ENCODE measurements around the gene KDM4C. TPM values are rescaled to one million over a fixed set of nuclear protein-coding genes. Genes with fewer than 3 reads are reported as not detected.
"Not testable (repeated sequence)": the region's sequence is repeated elsewhere in the genome, so short reads cannot be mapped to it uniquely, and the experiment has no call there.

KDM4C gene
- total RNA-seq, 4 donors from 2014 or later = 52.1 to 83.6 (median 65.5) TPM

GRCh38 chr9:6735422-6735821 lies 22.4 kb upstream of the KDM4C start:
- H3K4me3 ChIP-seq (replicated peaks in 1 of 3) = no peak overlapping the region
- WGBS, 2 donors = 91 to 95% methylated on average over 3 of the region's 3 CpGs
- H3K27ac ChIP-seq = no peak overlapping the region
- H3K9me3 ChIP-seq = no peaks in the 10 kb centered on the region
- DNase-seq = no peak
- H3K4me1 ChIP-seq = no peaks in the 10 kb centered on the region
- TF ChIP-seq POLR2A (IDR thresholded peaks at IDR 0.05) = no peak
- TF ChIP-seq, protein P1, sequence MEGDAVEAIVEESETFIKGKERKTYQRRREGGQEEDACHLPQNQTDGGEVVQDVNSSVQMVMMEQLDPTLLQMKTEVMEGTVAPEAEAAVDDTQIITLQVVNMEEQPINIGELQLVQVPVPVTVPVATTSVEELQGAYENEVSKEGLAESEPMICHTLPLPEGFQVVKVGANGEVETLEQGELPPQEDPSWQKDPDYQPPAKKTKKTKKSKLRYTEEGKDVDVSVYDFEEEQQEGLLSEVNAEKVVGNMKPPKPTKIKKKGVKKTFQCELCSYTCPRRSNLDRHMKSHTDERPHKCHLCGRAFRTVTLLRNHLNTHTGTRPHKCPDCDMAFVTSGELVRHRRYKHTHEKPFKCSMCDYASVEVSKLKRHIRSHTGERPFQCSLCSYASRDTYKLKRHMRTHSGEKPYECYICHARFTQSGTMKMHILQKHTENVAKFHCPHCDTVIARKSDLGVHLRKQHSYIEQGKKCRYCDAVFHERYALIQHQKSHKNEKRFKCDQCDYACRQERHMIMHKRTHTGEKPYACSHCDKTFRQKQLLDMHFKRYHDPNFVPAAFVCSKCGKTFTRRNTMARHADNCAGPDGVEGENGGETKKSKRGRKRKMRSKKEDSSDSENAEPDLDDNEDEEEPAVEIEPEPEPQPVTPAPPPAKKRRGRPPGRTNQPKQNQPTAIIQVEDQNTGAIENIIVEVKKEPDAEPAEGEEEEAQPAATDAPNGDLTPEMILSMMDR (IDR thresholded peaks at IDR 0.05) = no peak
- H3K36me3 ChIP-seq = no peaks in the 10 kb centered on the region
- H3K27me3 ChIP-seq = no peaks in the 10 kb centered on the region
- intact Hi-C loops (cut with DNase I) = no loop called here

DNA sequence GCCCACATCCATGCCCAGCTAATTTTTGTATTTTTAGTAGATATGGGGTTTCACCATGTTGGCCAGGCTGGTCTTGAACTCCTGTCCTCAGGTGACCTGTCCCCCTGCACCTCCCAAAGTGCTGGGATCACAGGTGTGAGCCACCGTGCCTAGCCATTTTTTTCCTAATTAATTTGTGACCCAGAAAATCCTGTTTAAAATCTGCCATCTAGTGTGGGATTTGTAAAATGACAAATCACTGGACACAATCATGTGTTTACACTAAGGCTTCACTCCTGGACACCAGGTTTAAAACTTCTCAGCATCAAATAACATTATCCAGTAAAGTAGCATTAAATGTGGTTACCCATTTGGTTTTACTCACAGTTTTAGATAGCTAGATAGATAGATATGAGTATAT lies 18.6 kb upstream of the KDM4C start:
- DNase-seq = no peak
- Histone ChIP-seq H3K9me3 (no peaks in the 10 kb centered on the region), H3K27me3 (no peaks in the 10 kb centered on the region), H3K4me1 (no peaks in the 10 kb centered on the region), H3K36me3 (no peaks in the 10 kb centered on the region), H3K27ac (no peak overlapping the region), H3K4me3 (replicated peaks in 1 of 3) (no peak overlapping the region)
- TF ChIP-seq, protein P1 (IDR thresholded peaks at IDR 0.05) = peak in 2 of 6 experiments; percentile 17 to 33
- no peak for TF ChIP-seq POLR2A (IDR thresholded peaks at IDR 0.05)
- 15 to 25% methylated on average over 1 of the region's 1 CpG for WGBS, 2 donors
- intact Hi-C loops (cut with DNase I) = no loop called here

GRCh38 chr9:6748861-6749260 lies 8.9 kb upstream of the KDM4C start:
- H3K36me3 ChIP-seq; H3K4me1 ChIP-seq; H3K27me3 ChIP-seq; H3K4me3 ChIP-seq (replicated peaks in 1 of 3); H3K27ac ChIP-seq; intact Hi-C loops (cut with DNase I); DNase-seq; H3K9me3 ChIP-seq: not testable (repeated sequence)
- WGBS, 2 donors = 94 to 99% methylated on average over 9 of the region's 9 CpGs

DNA sequence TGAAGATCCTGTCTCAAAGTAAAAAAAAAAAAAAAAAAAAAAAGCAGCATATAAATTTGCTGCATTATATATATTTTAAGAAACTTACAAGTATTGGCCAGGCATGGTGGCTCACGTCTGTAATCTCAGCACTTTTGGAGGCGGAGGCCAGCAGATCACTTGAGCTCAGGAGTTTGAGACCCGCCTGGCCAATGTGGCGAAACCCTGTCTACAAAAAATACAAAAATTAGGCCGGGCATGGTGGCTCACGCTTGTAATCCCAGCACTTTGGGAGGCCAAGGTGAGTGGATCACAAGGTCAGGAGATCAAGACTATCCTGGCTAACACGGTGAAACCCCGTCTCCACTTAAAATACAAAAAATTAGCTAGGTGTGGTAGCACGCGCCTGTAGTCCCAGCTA lies 2.9 kb upstream of the KDM4C start:
- not testable (repeated sequence) for H3K4me1 ChIP-seq; DNase-seq; H3K27ac ChIP-seq; H3K36me3 ChIP-seq; H3K4me3 ChIP-seq (replicated peaks in 1 of 3); H3K9me3 ChIP-seq; H3K27me3 ChIP-seq
- intact Hi-C loops (cut with DNase I) = loop anchor here (5.0 kb wide), 1 partner anchor 343 kb away; the partner anchor contains the start of gene UHRF2
- 92% methylated on average over 10 of the region's 10 CpGs for WGBS, 2 donors

DNA sequence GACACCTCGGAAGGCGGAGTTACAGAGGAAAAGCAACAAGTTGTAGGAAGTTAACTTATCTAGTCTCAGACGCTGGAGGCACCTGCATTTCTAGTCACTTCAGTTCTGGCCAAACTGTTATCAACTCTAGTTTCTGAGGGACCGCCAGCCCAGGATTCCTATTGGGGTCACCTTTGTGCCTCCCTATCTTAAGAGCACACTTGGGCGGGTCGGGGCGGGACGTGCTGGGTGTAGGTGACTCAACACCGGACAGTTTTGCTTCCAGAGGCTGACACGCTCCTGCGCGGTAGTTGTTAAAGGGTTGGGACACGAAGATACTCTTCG lies 679 bp upstream of the KDM4C start:
- no peaks in the 10 kb centered on the region for H3K27me3 ChIP-seq
- H3K4me3 ChIP-seq (replicated peaks in 1 of 3) = peak overlapping the region in 2 of 3 donors; percentile 90 to 98
- H3K27ac ChIP-seq = peak overlapping the region; percentile 93 to 99 (median 98)
- TF ChIP-seq, protein P1 (IDR thresholded peaks at IDR 0.05) = peak in 1 of 6 experiments; percentile 1
- no peak for TF ChIP-seq POLR2A (IDR thresholded peaks at IDR 0.05)
- 1% methylated on average over 12 to 14 of the region's 14 CpGs for WGBS, 2 donors
- H3K9me3 ChIP-seq = no peaks in the 10 kb centered on the region
- H3K4me1 ChIP-seq = peaks cover 7 to 16% of the 10 kb centered on the region in 2 donors
- H3K36me3 ChIP-seq = no peaks in the 10 kb centered on the region
- no peak for DNase-seq
- intact Hi-C loops (cut with DNase I) = loop anchor here (5.0 kb wide), 1 partner anchor 345 kb away; the partner anchor contains the start of gene UHRF2

GRCh38 chr9:6758248-6758497 lies 400 bp downstream of the KDM4C start:
- Histone ChIP-seq H3K9me3 (no peaks in the 10 kb centered on the region), H3K27ac (peak overlapping the region; percentile 93 to 99 (median 98)), H3K27me3 (no peaks in the 10 kb centered on the region), H3K36me3 (no peaks in the 10 kb centered on the region), H3K4me1 (peaks cover 7 to 16% of the 10 kb centered on the region in 2 donors), H3K4me3 (replicated peaks in 1 of 3) (peak overlapping the region; percentile 90 to 98 (median 96))
- intact Hi-C loops (cut with DNase I) = loop anchor here (5.0 kb wide), 1 partner anchor 346 kb away; the partner anchor contains the start of gene UHRF2
- 0% methylated on average over 4 to 15 of the region's 35 CpGs for WGBS, 2 donors
- DNase-seq = no peak
- TF ChIP-seq POLR2A (IDR thresholded peaks at IDR 0.05) = no peak
- TF ChIP-seq, protein P1 (IDR thresholded peaks at IDR 0.05) = no peak

Data from thyroid gland (tissue), 4 donors.